ENCODE data around the gene PRDM7.
A peak's percentile ranks its signal among the peaks of the same experiment; 100 is the strongest.

The PRDM7 gene

GRCh38 chr16:90023078-90023447 lies 54.1 kb downstream of the PRDM7 start:
- no peak overlapping the region for H2BK15ac ChIP-seq (ENCODE audit: low read length)
- no peak overlapping the region for H2BK12ac ChIP-seq (ENCODE audit: low read length)
- no peaks in the 10 kb centered on the region for H3K79me1 ChIP-seq (ENCODE audit: low read depth, low read length)
- DNase-seq (ENCODE audit: low spot score), result no peak
- H3K27ac ChIP-seq (replicated peaks; ENCODE audit: low read length), result no peak overlapping the region
- H3K4me1 ChIP-seq (ENCODE audit: control insufficient read depth in 2 of 2, insufficient read depth in 1 of 2, low read depth in 1 of 2, low read length in 2 of 2), result peaks cover 8 to 20% of the 10 kb centered on the region in 2 donors
- no peak overlapping the region for H3K4me3 ChIP-seq (ENCODE audit: low read length in 2 of 2)
- no peak overlapping the region for H2BK120ac ChIP-seq (ENCODE audit: low read depth, low read length)
- no peak overlapping the region for H2AFZ ChIP-seq (ENCODE audit: low read length)
- peak overlapping the region; percentile 26 for H3K4me2 ChIP-seq (ENCODE audit: insufficient read depth, low read length, poor library complexity, severe bottlenecking)
- H3K27me3 ChIP-seq (ENCODE audit: control insufficient read depth in 3 of 3, insufficient read depth in 3 of 3, low read depth in 1 of 3, low read length in 3 of 3), result peaks cover 0 to 33% (median 8%) of the 10 kb centered on the region in 3 experiments
- peak overlapping the region; percentile 40 for H3K9ac ChIP-seq (ENCODE audit: low read depth, low read length, poor library complexity)
- peak overlapping the region; percentile 16 for H2BK5ac ChIP-seq (ENCODE audit: low read length)
- H3K9me3 ChIP-seq (replicated peaks in 1 of 2; ENCODE audit: control insufficient read depth in 2 of 2, insufficient read depth in 1 of 2, low read depth in 1 of 2, low read length in 2 of 2), result no peaks in the 10 kb centered on the region
- H3K36me3 ChIP-seq (replicated peaks in 1 of 2; ENCODE audit: control insufficient read depth in 2 of 2, insufficient read depth in 2 of 2, low read length in 2 of 2), result no peaks in the 10 kb centered on the region
- no peak overlapping the region for H3K23ac ChIP-seq (ENCODE audit: low read depth, low read length, poor library complexity)
- H3K14ac ChIP-seq (ENCODE audit: low read length), result no peak overlapping the region
- H2AK5ac ChIP-seq (ENCODE audit: low read depth, low read length), result no peak overlapping the region
- H3K4ac ChIP-seq (ENCODE audit: low read length), result no peak overlapping the region
- no peak overlapping the region for H4K8ac ChIP-seq (ENCODE audit: low read depth, low read length)
- H3K18ac ChIP-seq (ENCODE audit: low read length), result peak overlapping the region; percentile 51
- no CpG with 5 or more reads among the region's 7 CpGs for WGBS, 2 donors (ENCODE audit: extremely low coverage in 2 of 2, insufficient read length in 2 of 2, insufficient replicate concordance in 1 of 2)
- no peak overlapping the region for H4K91ac ChIP-seq (ENCODE audit: low read depth, low read length, poor library complexity)

- H3K14ac ChIP-seq (ENCODE audit: low read length), result peak overlapping the region; percentile 38
- no peaks in the 10 kb centered on the region for H3K79me1 ChIP-seq (ENCODE audit: low read depth, low read length)
- no peak overlapping the region for H4K91ac ChIP-seq (ENCODE audit: low read depth, low read length, poor library complexity)
- no CpG with 5 or more reads among the region's 57 CpGs for WGBS, 2 donors (ENCODE audit: extremely low coverage in 2 of 2, insufficient read length in 2 of 2, insufficient replicate concordance in 1 of 2)
- H3K4me1 ChIP-seq (ENCODE audit: control insufficient read depth in 2 of 2, insufficient read depth in 1 of 2, low read depth in 1 of 2, low read length in 2 of 2), result peaks cover 8 to 20% of the 10 kb centered on the region in 2 donors
- no peak overlapping the region for H2BK15ac ChIP-seq (ENCODE audit: low read length)
- no peak overlapping the region for H4K8ac ChIP-seq (ENCODE audit: low read depth, low read length)
- H2AK5ac ChIP-seq (ENCODE audit: low read depth, low read length), result no peak overlapping the region
- no peaks in the 10 kb centered on the region for H3K9me3 ChIP-seq (replicated peaks in 1 of 2; ENCODE audit: control insufficient read depth in 2 of 2, insufficient read depth in 1 of 2, low read depth in 1 of 2, low read length in 2 of 2)
- peak overlapping the region; percentile 76 for H3K18ac ChIP-seq (ENCODE audit: low read length)
- no peak overlapping the region for H3K4ac ChIP-seq (ENCODE audit: low read length)
- peak overlapping the region; percentile 33 for H3K4me2 ChIP-seq (ENCODE audit: insufficient read depth, low read length, poor library complexity, severe bottlenecking)
- no peak overlapping the region for H2AFZ ChIP-seq (ENCODE audit: low read length)
- peaks cover 0 to 39% (median 11%) of the 10 kb centered on the region in 3 experiments for H3K27me3 ChIP-seq (ENCODE audit: control insufficient read depth in 3 of 3, insufficient read depth in 3 of 3, low read depth in 1 of 3, low read length in 3 of 3)
- peak overlapping the region in 1 of 2 donors; percentile 59 for H3K4me3 ChIP-seq (ENCODE audit: low read length in 2 of 2)
- no peak overlapping the region for H3K27ac ChIP-seq (replicated peaks; ENCODE audit: low read length)
- peak overlapping the region; percentile 16 for H2BK5ac ChIP-seq (ENCODE audit: low read length)
- H2BK120ac ChIP-seq (ENCODE audit: low read depth, low read length), result no peak overlapping the region
- H3K23ac ChIP-seq (ENCODE audit: low read depth, low read length, poor library complexity), result peak overlapping the region; percentile 97
- H3K36me3 ChIP-seq (replicated peaks in 1 of 2; ENCODE audit: control insufficient read depth in 2 of 2, insufficient read depth in 2 of 2, low read length in 2 of 2), result no peaks in the 10 kb centered on the region
- no peak overlapping the region for H2BK12ac ChIP-seq (ENCODE audit: low read length)
- H3K9ac ChIP-seq (ENCODE audit: low read depth, low read length, poor library complexity), result peak overlapping the region; percentile 40
- DNase-seq (ENCODE audit: low spot score), result no peak
Measured at GRCh38 chr16:90022209-90023077, 54.7 kb downstream of the PRDM7 start.

- Histone ChIP-seq H3K9me3 (replicated peaks in 1 of 2; ENCODE audit: control insufficient read depth in 2 of 2, insufficient read depth in 1 of 2, low read depth in 1 of 2, low read length in 2 of 2) (no peaks in the 10 kb centered on the region), H3K4me3 (ENCODE audit: low read length in 2 of 2) (no peak overlapping the region), H3K14ac (ENCODE audit: low read length) (no peak overlapping the region), H4K91ac (ENCODE audit: low read depth, low read length, poor library complexity) (no peak overlapping the region), H4K8ac (ENCODE audit: low read depth, low read length) (no peak overlapping the region), H3K4ac (ENCODE audit: low read length) (no peak overlapping the region), H3K79me1 (ENCODE audit: low read depth, low read length) (peaks cover 2% of the 10 kb centered on the region), H3K18ac (ENCODE audit: low read length) (no peak overlapping the region), H3K9ac (ENCODE audit: low read depth, low read length, poor library complexity) (no peak overlapping the region), H2AK5ac (ENCODE audit: low read depth, low read length) (no peak overlapping the region), H3K36me3 (replicated peaks in 1 of 2; ENCODE audit: control insufficient read depth in 2 of 2, insufficient read depth in 2 of 2, low read length in 2 of 2) (no peaks in the 10 kb centered on the region), H2BK12ac (ENCODE audit: low read length) (no peak overlapping the region), H3K4me2 (ENCODE audit: insufficient read depth, low read length, poor library complexity, severe bottlenecking) (no peak overlapping the region), H2BK15ac (ENCODE audit: low read length) (no peak overlapping the region), H3K27me3 (ENCODE audit: control insufficient read depth in 3 of 3, insufficient read depth in 3 of 3, low read depth in 1 of 3, low read length in 3 of 3) (peaks cover 0 to 52% (median 11%) of the 10 kb centered on the region in 3 experiments), H2BK120ac (ENCODE audit: low read depth, low read length) (no peak overlapping the region), H3K27ac (replicated peaks; ENCODE audit: low read length) (no peak overlapping the region), H3K4me1 (ENCODE audit: control insufficient read depth in 2 of 2, insufficient read depth in 1 of 2, low read depth in 1 of 2, low read length in 2 of 2) (peaks cover 8 to 20% of the 10 kb centered on the region in 2 donors), H3K23ac (ENCODE audit: low read depth, low read length, poor library complexity) (no peak overlapping the region), H2BK5ac (ENCODE audit: low read length) (no peak overlapping the region), H2AFZ (ENCODE audit: low read length) (no peak overlapping the region)
- DNase-seq (ENCODE audit: low spot score), result no peak
- no CpG with 5 or more reads among the region's 2 CpGs for WGBS, 2 donors (ENCODE audit: extremely low coverage in 2 of 2, insufficient read length in 2 of 2, insufficient replicate concordance in 1 of 2)
Measured at GRCh38 chr16:90020838-90021382, 56.2 kb downstream of the PRDM7 start.

GRCh38 chr16:90020260-90020837 lies 56.8 kb downstream of the PRDM7 start:
- H3K9me3 ChIP-seq (replicated peaks in 1 of 2; ENCODE audit: control insufficient read depth in 2 of 2, insufficient read depth in 1 of 2, low read depth in 1 of 2, low read length in 2 of 2), result no peaks in the 10 kb centered on the region
- no CpG with 5 or more reads among the region's 9 CpGs for WGBS, 2 donors (ENCODE audit: extremely low coverage in 2 of 2, insufficient read length in 2 of 2, insufficient replicate concordance in 1 of 2)
- no peak overlapping the region for H2BK15ac ChIP-seq (ENCODE audit: low read length)
- peaks cover 2% of the 10 kb centered on the region for H3K79me1 ChIP-seq (ENCODE audit: low read depth, low read length)
- no peaks in the 10 kb centered on the region for H3K36me3 ChIP-seq (replicated peaks in 1 of 2; ENCODE audit: control insufficient read depth in 2 of 2, insufficient read depth in 2 of 2, low read length in 2 of 2)
- H3K27ac ChIP-seq (replicated peaks; ENCODE audit: low read length), result no peak overlapping the region
- no peak overlapping the region for H4K91ac ChIP-seq (ENCODE audit: low read depth, low read length, poor library complexity)
- no peak overlapping the region for H2AFZ ChIP-seq (ENCODE audit: low read length)
- H3K9ac ChIP-seq (ENCODE audit: low read depth, low read length, poor library complexity), result no peak overlapping the region
- no peak overlapping the region for H2BK12ac ChIP-seq (ENCODE audit: low read length)
- peak overlapping the region in 1 of 2 donors; percentile 86 for H3K4me3 ChIP-seq (ENCODE audit: low read length in 2 of 2)
- H2BK120ac ChIP-seq (ENCODE audit: low read depth, low read length), result no peak overlapping the region
- peaks cover 8 to 20% of the 10 kb centered on the region in 2 donors for H3K4me1 ChIP-seq (ENCODE audit: control insufficient read depth in 2 of 2, insufficient read depth in 1 of 2, low read depth in 1 of 2, low read length in 2 of 2)
- H3K4ac ChIP-seq (ENCODE audit: low read length), result no peak overlapping the region
- peaks cover 0 to 57% (median 11%) of the 10 kb centered on the region in 3 experiments for H3K27me3 ChIP-seq (ENCODE audit: control insufficient read depth in 3 of 3, insufficient read depth in 3 of 3, low read depth in 1 of 3, low read length in 3 of 3)
- H2AK5ac ChIP-seq (ENCODE audit: low read depth, low read length), result no peak overlapping the region
- H4K8ac ChIP-seq (ENCODE audit: low read depth, low read length), result no peak overlapping the region
- H3K23ac ChIP-seq (ENCODE audit: low read depth, low read length, poor library complexity), result no peak overlapping the region
- H2BK5ac ChIP-seq (ENCODE audit: low read length), result no peak overlapping the region
- no peak for DNase-seq (ENCODE audit: low spot score)
- no peak overlapping the region for H3K14ac ChIP-seq (ENCODE audit: low read length)
- peak overlapping the region; percentile 88 for H3K4me2 ChIP-seq (ENCODE audit: insufficient read depth, low read length, poor library complexity, severe bottlenecking)
- H3K18ac ChIP-seq (ENCODE audit: low read length), result no peak overlapping the region

Data from neuronal stem cell (in vitro differentiated cells).